ENCODE results near the gene RINT1.

Gene RINT1

DNA sequence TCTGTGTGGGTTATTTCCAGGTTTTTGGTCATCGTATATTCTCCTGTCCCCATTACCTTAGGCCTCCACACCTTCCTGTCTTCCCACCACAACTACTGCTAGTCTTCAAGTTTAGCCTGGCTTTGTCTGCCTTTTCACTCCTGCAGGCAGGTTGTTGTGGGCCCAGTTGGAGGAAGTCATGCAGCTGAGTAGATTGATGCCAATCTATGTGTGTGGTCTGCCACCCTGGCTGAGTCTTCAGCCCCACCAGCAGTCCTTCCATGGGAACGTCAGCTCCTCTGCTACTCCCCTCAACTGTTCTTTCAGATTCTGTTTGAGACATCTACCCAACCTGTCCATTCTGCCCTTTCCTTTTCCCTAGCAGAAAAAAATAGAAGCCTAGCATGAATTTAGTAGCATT is 6.3 kb downstream of the RINT1 start:
- no peak for TF ChIP-seq CTCF (IDR thresholded peaks at IDR 0.05; ENCODE audit: low read depth, low read length)
- H3K4me3 ChIP-seq (replicated peaks in 1 of 2; ENCODE audit: low read depth in 2 of 2, low read length in 2 of 2), result no peak overlapping the region
- DNase-seq (ENCODE audit: low read depth in 2 of 2), result no peak

DNA sequence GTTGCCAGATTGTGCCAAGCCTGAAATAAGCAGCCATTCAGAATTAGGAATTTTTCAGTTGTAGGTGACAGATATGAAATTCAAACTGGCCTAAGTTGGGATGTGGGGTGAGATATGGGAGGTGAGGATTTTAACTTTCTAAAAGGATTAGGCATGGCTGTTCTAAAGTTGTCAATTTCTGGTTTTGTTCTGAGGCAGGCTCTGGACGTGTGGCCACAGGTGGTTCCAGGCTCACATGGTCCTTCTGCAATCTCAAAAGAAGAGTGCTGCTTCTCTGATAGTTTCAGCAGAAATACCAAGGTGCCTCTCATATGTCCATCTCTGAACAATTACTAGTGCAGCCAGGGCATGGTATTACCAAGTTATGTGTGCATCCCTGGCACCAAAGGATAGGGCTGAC is 27.9 kb downstream of the RINT1 start:
- TF ChIP-seq CTCF (IDR thresholded peaks at IDR 0.05; ENCODE audit: low read depth, low read length), result no peak
- no peak overlapping the region for H3K4me3 ChIP-seq (replicated peaks in 1 of 2; ENCODE audit: low read depth in 2 of 2, low read length in 2 of 2)
- no peak for DNase-seq (ENCODE audit: low read depth in 2 of 2)

- DNase-seq (ENCODE audit: low read depth in 2 of 2), result no peak
- TF ChIP-seq CTCF (IDR thresholded peaks at IDR 0.05; ENCODE audit: low read depth, low read length), result no peak
- H3K4me3 ChIP-seq (replicated peaks in 1 of 2; ENCODE audit: low read depth in 2 of 2, low read length in 2 of 2), result no peak overlapping the region
Measured at GRCh38 chr7:105565190-105565589, 33.2 kb downstream of the RINT1 start.

GRCh38 chr7:105567024-105567423 is 35.0 kb downstream of the RINT1 start:
- DNase-seq (ENCODE audit: low read depth in 2 of 2), result no peak
- no peak overlapping the region for H3K4me3 ChIP-seq (replicated peaks in 1 of 2; ENCODE audit: low read depth in 2 of 2, low read length in 2 of 2)
- no peak for TF ChIP-seq CTCF (IDR thresholded peaks at IDR 0.05; ENCODE audit: low read depth, low read length)

DNA sequence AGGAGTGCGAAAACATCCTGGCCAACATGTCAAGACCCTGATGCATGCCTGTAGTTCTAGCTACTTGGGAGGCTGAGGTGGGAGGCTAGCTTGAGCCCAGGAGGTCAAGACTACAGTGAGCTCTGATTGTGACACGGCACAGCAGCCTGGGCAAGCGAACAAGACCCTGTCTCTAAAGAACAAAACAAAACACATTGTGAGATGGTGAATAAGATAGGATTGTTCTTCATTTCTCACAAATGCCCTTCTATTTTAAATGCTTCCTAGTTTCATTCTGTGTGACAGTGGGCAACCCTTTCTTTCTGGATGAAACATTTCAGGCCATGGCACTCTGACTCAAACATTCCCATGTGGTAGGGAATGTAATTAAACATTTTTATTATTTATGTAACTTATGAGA is 35.8 kb downstream of the RINT1 start:
- no peak for TF ChIP-seq CTCF (IDR thresholded peaks at IDR 0.05; ENCODE audit: low read depth, low read length)
- H3K4me3 ChIP-seq (replicated peaks in 1 of 2; ENCODE audit: low read depth in 2 of 2, low read length in 2 of 2), result no peak overlapping the region
- no peak for DNase-seq (ENCODE audit: low read depth in 2 of 2)

DNA sequence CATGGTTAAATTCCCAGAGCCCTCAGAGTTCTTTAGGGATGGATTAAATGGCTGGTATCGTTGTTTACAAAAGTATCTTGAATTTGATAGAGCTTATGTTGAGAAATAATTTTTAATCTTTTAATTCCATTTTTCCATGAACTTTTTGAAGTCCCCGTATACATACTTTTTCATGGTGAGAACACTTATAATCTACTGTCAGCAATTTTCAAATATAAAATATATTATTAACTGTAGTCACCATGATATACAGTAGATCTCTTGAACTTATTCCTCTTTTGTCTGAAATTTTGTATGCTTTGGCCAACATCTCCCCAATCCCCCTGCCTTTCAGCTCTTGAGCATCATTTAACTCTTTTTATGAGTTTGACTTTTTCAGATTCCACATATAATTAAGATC is 39.9 kb downstream of the RINT1 start:
- TF ChIP-seq CTCF (IDR thresholded peaks at IDR 0.05; ENCODE audit: low read depth, low read length), result no peak
- no peak for DNase-seq (ENCODE audit: low read depth in 2 of 2)
- no peak overlapping the region for H3K4me3 ChIP-seq (replicated peaks in 1 of 2; ENCODE audit: low read depth in 2 of 2, low read length in 2 of 2)

- no peak for TF ChIP-seq CTCF (IDR thresholded peaks at IDR 0.05; ENCODE audit: low read depth, low read length)
- H3K4me3 ChIP-seq (replicated peaks in 1 of 2; ENCODE audit: low read depth in 2 of 2, low read length in 2 of 2), result no peak overlapping the region
- no peak for DNase-seq (ENCODE audit: low read depth in 2 of 2)
Measured at GRCh38 chr7:105577251-105577650, 45.2 kb downstream of the RINT1 start.
